IPS-18c (cell line): Measurements from ENCODE around the gene WDR70.
"Not testable (repeated sequence)": the region's sequence is repeated elsewhere in the genome, so short reads cannot be mapped to it uniquely, and the experiment has no call there.

ENCODE experiments used
- H3K4me3 ChIP-seq: 2 replicates; pipeline ENCODE4 v1.7.0; 2013; ENCODE audit warnings: low read depth, mild to moderate bottlenecking, low read length, moderate library complexity; ENCODE audit not compliant: insufficient read depth
- H3K9me3 ChIP-seq: one replicate; pipeline ENCODE4 v1.6.1; 2013; ENCODE audit warnings: mild to moderate bottlenecking, low read length, moderate library complexity; ENCODE audit not compliant: control insufficient read depth, insufficient read depth

WDR70 gene

GRCh38 chr5:37437711-37438110 lies 58.6 kb downstream of the WDR70 start:
- Histone ChIP-seq H3K4me3 (no peak overlapping the region), H3K9me3 (no peaks in the 10 kb centered on the region)

- not testable (repeated sequence) for H3K4me3 ChIP-seq, H3K9me3 ChIP-seq
These were observed 66.7 kb downstream of the WDR70 start for GRCh38 chr5:37445783-37446182.

- no peaks in the 10 kb centered on the region for H3K9me3 ChIP-seq
- no peak overlapping the region for H3K4me3 ChIP-seq
These were observed 69.8 kb downstream of the WDR70 start for GRCh38 chr5:37448941-37449340.

GRCh38 chr5:37451991-37452390 lies 72.9 kb downstream of the WDR70 start:
- H3K4me3 ChIP-seq, H3K9me3 ChIP-seq: not testable (repeated sequence)

- not testable (repeated sequence) for H3K4me3 ChIP-seq, H3K9me3 ChIP-seq
These were observed 74.1 kb downstream of the WDR70 start for GRCh38 chr5:37453252-37453651.

- not testable (repeated sequence) for H3K9me3 ChIP-seq, H3K4me3 ChIP-seq
These were observed 75.4 kb downstream of the WDR70 start for GRCh38 chr5:37454402-37455055.

GRCh38 chr5:37463191-37464051 lies 84.3 kb downstream of the WDR70 start:
- H3K9me3 ChIP-seq, H3K4me3 ChIP-seq: not testable (repeated sequence)

GRCh38 chr5:37464581-37464980 lies 85.5 kb downstream of the WDR70 start:
- not testable (repeated sequence) for H3K4me3 ChIP-seq, H3K9me3 ChIP-seq

- not testable (repeated sequence) for H3K4me3 ChIP-seq
These were observed 90.3 kb downstream of the WDR70 start for GRCh38 chr5:37469383-37469782.

GRCh38 chr5:37471666-37472197 lies 92.6 kb downstream of the WDR70 start:
- Histone ChIP-seq H3K4me3 (no peak overlapping the region), H3K9me3 (no peaks in the 10 kb centered on the region)

More at GRCh38 chr5:37469383-37469782, 90.3 kb downstream of the WDR70 start:
- not testable (repeated sequence) for H3K9me3 ChIP-seq

- H3K4me3 ChIP-seq, result no peak overlapping the region
- peaks cover 13% of the 10 kb centered on the region for H3K9me3 ChIP-seq
These were observed 98.3 kb downstream of the WDR70 start for GRCh38 chr5:37477426-37477825.

GRCh38 chr5:37478121-37478894 lies 99.2 kb downstream of the WDR70 start:
- Histone ChIP-seq H3K9me3 (peaks cover 13% of the 10 kb centered on the region), H3K4me3 (no peak overlapping the region)

- H3K9me3 ChIP-seq, result peaks cover 13% of the 10 kb centered on the region
These were observed 102.3 kb downstream of the WDR70 start for GRCh38 chr5:37481395-37481794.

GRCh38 chr5:37490120-37490810 lies 111.1 kb downstream of the WDR70 start:
- Histone ChIP-seq H3K4me3 (no peak overlapping the region), H3K9me3 (no peaks in the 10 kb centered on the region)

More at GRCh38 chr5:37481395-37481794, 102.3 kb downstream of the WDR70 start:
- not testable (repeated sequence) for H3K4me3 ChIP-seq

GRCh38 chr5:37490931-37491330 lies 111.8 kb downstream of the WDR70 start:
- Histone ChIP-seq H3K4me3 (no peak overlapping the region), H3K9me3 (no peaks in the 10 kb centered on the region)

GRCh38 chr5:37492778-37493555 lies 113.8 kb downstream of the WDR70 start:
- no peaks in the 10 kb centered on the region for H3K9me3 ChIP-seq

More at GRCh38 chr5:37492778-37493555, 113.8 kb downstream of the WDR70 start:
- no peak overlapping the region for H3K4me3 ChIP-seq
